MCF 10A (cell line): Measurements from ENCODE around the gene ENTPD7. TPM values are rescaled to one million over a fixed set of nuclear protein-coding genes. Genes with fewer than 3 reads are reported as not detected.

Source experiments
- BruUV-seq: library from RNA; stranded (reverse); fragments of 400-500 nt; replicated peaks from 2 replicates; lab custom pipeline; 2021; lab: Mats Ljungman, UMichigan
- CTCF ChIA-PET: fragments of 300-600 bp; sonication (Branson Sonifier 250); formaldehyde crosslinking; extraction: SDS; loops from one replicate; lab custom pipeline; 2021; ENCODE audit warnings: antibody characterized with exemption, inconsistent platforms; lab: Yijun Ruan, JAX
- POLR2A ChIA-PET: fragments of 300-600, 350-650 bp; sonication (Branson Sonifier 250); formaldehyde crosslinking; extraction: SDS; loops from one replicate; lab custom pipeline; 2020; ENCODE audit warnings: antibody characterized with exemption, inconsistent platforms; lab: Yijun Ruan, JAX
- DNase-seq: peaks from one replicate; pipeline ENCODE4 v3.0.0-alpha.2; 2018; ENCODE audit not compliant: unreplicated experiment
- H3K27ac Mint-ChIP-seq: one replicate; pipeline ENCODE4 v1.8.0; 2022; ENCODE audit warnings: mild to moderate bottlenecking, low read depth, mixed read lengths; ENCODE audit not compliant: unreplicated experiment
- H3K27me3 Mint-ChIP-seq: one replicate; pipeline ENCODE4 v1.8.0; 2022; ENCODE audit warnings: mixed read lengths; ENCODE audit not compliant: insufficient read depth, unreplicated experiment
- H3K36me3 Mint-ChIP-seq: one replicate; pipeline ENCODE4 v1.8.0; 2022; ENCODE audit warnings: mild to moderate bottlenecking, moderate library complexity, mixed read lengths; ENCODE audit not compliant: insufficient read depth, unreplicated experiment
- H3K4me1 Mint-ChIP-seq: one replicate; pipeline ENCODE4 v1.8.0; 2022; ENCODE audit warnings: mixed read lengths; ENCODE audit not compliant: insufficient read depth, unreplicated experiment
- H3K4me3 Mint-ChIP-seq: one replicate; pipeline ENCODE4 v1.8.0; 2022; ENCODE audit warnings: mild to moderate bottlenecking, moderate library complexity, mixed read lengths; ENCODE audit not compliant: unreplicated experiment
- H3K9me3 Mint-ChIP-seq: one replicate; pipeline ENCODE4 v1.8.0; 2022; ENCODE audit warnings: mixed read lengths; ENCODE audit not compliant: unreplicated experiment
- intact Hi-C: fragments of 100-400 bp; cut with micrococcal nuclease; formaldehyde crosslinking; loops from 2 replicates; pipeline ENCODE4 v1.14.1; 2022
- total RNA-seq: library from RNA; stranded (reverse); gene quantifications from 2 replicates; pipeline ENCODE4 v1.2.3, GENCODE V29; 2022
- TF ChIP-seq, protein P1 (sequence below): fragments of 200-600 bp; IDR thresholded peaks from one replicate; pipeline ENCODE4 v1.8.0; 2022; ENCODE audit warnings: antibody characterized with exemption, mild to moderate bottlenecking; ENCODE audit not compliant: unreplicated experiment

The ENTPD7 gene
- total RNA-seq, 1 experiment from 2014 or later = 18.3 TPM

- no peak for DNase-seq
- H3K4me1 Mint-ChIP-seq = peaks cover 5% of the 10 kb centered on the region
- intact Hi-C loops = no loop called here
- no peaks in the 10 kb centered on the region for H3K27me3 Mint-ChIP-seq
- CTCF ChIA-PET = no interaction called here
- POLR2A ChIA-PET = interaction anchor here (0.9 to 6.4 kb wide), 3 partner anchors 9 to 16 kb away, joined by 4 to 36 read pairs (median 5); partner anchors contain the start of genes COX15 and CUTC
- peaks cover 69% of the 10 kb centered on the region for H3K36me3 Mint-ChIP-seq
- no TSS peak for BruUV-seq
- no peak overlapping the region for H3K4me3 Mint-ChIP-seq
- no peaks in the 10 kb centered on the region for H3K9me3 Mint-ChIP-seq
- TF ChIP-seq, protein P1, sequence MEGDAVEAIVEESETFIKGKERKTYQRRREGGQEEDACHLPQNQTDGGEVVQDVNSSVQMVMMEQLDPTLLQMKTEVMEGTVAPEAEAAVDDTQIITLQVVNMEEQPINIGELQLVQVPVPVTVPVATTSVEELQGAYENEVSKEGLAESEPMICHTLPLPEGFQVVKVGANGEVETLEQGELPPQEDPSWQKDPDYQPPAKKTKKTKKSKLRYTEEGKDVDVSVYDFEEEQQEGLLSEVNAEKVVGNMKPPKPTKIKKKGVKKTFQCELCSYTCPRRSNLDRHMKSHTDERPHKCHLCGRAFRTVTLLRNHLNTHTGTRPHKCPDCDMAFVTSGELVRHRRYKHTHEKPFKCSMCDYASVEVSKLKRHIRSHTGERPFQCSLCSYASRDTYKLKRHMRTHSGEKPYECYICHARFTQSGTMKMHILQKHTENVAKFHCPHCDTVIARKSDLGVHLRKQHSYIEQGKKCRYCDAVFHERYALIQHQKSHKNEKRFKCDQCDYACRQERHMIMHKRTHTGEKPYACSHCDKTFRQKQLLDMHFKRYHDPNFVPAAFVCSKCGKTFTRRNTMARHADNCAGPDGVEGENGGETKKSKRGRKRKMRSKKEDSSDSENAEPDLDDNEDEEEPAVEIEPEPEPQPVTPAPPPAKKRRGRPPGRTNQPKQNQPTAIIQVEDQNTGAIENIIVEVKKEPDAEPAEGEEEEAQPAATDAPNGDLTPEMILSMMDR = no peak
- H3K27ac Mint-ChIP-seq = no peak overlapping the region
Measured at GRCh38 chr10:99748823-99749451, 89.6 kb downstream of the ENTPD7 start.

- no peaks in the 10 kb centered on the region for H3K9me3 Mint-ChIP-seq
- no TSS peak for BruUV-seq
- no peak for DNase-seq
- no peak overlapping the region for H3K27ac Mint-ChIP-seq
- H3K36me3 Mint-ChIP-seq = peaks cover 73% of the 10 kb centered on the region
- TF ChIP-seq, protein P1 = no peak
- ChIA-PET CTCF (no interaction called here), POLR2A (interaction anchor here (6.4 kb wide), 1 partner anchor 18 kb away, joined by 36 read pairs; the partner anchor contains the start of genes COX15 and CUTC)
- H3K4me1 Mint-ChIP-seq = peaks cover 5% of the 10 kb centered on the region
- intact Hi-C loops = no loop called here
- H3K4me3 Mint-ChIP-seq = no peak overlapping the region
- no peaks in the 10 kb centered on the region for H3K27me3 Mint-ChIP-seq
Measured at GRCh38 chr10:99750641-99751040, 91.3 kb downstream of the ENTPD7 start.

DNA sequence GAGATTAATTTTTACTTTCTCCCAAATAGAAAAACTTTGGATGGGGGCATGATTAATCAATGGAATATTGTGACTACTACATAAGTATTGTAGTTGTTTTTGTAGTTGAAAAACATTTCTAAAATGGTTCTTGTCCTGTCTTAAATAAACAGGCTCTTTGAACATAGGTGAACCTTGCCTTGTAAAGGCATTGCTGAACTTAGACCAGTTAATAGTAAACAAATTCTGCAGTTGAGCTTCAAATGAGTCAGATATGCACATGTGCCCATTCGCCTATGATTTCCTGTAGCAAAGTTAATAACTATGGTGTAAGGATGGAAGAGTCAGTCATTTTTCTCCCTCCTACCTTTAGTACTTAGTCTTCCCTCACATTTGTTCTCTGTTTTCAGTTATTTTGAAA is 95.4 kb downstream of the ENTPD7 start:
- POLR2A ChIA-PET = interaction anchor here (6.4 kb wide), 1 partner anchor 22 kb away, joined by 36 read pairs; the partner anchor contains the start of genes COX15 and CUTC
- no peaks in the 10 kb centered on the region for H3K9me3 Mint-ChIP-seq
- H3K4me1 Mint-ChIP-seq = no peaks in the 10 kb centered on the region
- DNase-seq = no peak
- CTCF ChIA-PET = interaction anchor here (0.9 kb wide), 1 partner anchor 44 kb away, joined by 3 read pairs; no protein-coding TSS in a partner anchor
- peaks cover 88% of the 10 kb centered on the region for H3K36me3 Mint-ChIP-seq
- H3K4me3 Mint-ChIP-seq = no peak overlapping the region
- no peak overlapping the region for H3K27ac Mint-ChIP-seq
- intact Hi-C loops = no loop called here
- no peaks in the 10 kb centered on the region for H3K27me3 Mint-ChIP-seq
- BruUV-seq = no TSS peak
- TF ChIP-seq, protein P1 = no peak

Other genes starting within 250 kb of the ENTPD7 start
- gene GOT1, start 228.9 kb upstream of the ENTPD7 start, total RNA-seq = 163 and 184 TPM in 2 replicates
- not detected in 2 replicates for gene NKX2-3, start 126.6 kb upstream of the ENTPD7 start, total RNA-seq
- 36.9 and 46.3 TPM in 2 replicates for gene SLC25A28, start 39.1 kb upstream of the ENTPD7 start, total RNA-seq
- 50.7 and 55.3 TPM in 2 replicates for gene COX15, start 72.6 kb downstream of the ENTPD7 start, total RNA-seq
- 11.9 and 15.0 TPM in 2 replicates for gene CUTC, start 72.7 kb downstream of the ENTPD7 start, total RNA-seq
- 6.3 and 7.4 TPM in 2 replicates for gene ABCC2, start 123.1 kb downstream of the ENTPD7 start, total RNA-seq